HG02981 (cell line): Measurements from ENCODE around the gene FAM136A.
A peak's percentile ranks its signal among the peaks of the same experiment; 100 is the strongest.
"Not testable (repeated sequence)": the region's sequence is repeated elsewhere in the genome, so short reads cannot be mapped to it uniquely, and the experiment has no call there.

Experiments
- ATAC-seq: cut with Tn5 transposase; IDR thresholded peaks from one replicate; pipeline ENCODE4 v1.9.1; 2021; ENCODE audit warnings: mild to moderate bottlenecking, moderate library complexity; ENCODE audit not compliant: unreplicated experiment

FAM136A gene

DNA sequence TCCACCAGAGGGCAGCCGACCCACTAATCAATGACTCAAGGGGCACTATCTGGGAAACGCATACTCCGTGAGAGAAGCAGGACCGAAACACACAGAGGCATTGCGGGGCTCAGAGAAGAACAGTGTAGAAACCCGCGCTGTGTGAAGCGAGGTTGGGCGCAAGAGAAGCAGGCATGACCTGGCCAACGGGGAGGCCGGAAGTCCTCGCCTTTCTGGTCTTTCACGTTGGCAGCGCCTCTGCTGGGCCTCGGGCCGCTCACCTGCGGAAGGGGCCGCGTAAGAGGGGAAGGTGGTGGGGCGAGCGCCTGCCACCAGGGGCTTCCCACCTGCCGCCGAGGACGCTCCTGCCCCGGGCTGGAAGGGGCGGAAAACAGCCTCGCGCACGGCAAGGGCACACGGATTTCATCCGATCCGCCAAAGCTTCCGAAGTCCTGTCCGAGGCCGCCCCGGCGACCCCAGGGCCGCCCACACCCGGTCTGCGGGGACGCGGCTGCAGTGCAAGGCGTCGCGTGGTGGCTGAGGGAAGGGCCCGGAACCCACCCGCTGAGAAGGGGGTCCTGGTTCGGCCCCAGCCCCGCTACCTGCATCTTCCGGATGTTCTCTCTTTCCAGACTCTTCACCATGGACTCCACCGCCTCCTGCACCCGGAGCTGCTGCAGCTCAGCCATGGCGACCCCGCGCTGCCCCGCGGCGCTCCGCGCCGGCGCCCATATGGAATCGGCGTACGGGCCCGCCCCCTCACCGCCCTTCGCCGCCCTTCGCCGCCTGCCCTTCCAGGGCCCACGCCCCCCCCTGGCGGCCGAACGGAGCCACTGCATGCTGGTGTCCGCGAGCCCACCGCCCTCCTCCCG lies at the start of gene FAM136A:
FAM136A (minus strand) TSS at position 724 of the 851 bp plus-strand sequence; CDS start at position 668, 56 bp downstream.
- ATAC-seq: peak; percentile 74

DNA sequence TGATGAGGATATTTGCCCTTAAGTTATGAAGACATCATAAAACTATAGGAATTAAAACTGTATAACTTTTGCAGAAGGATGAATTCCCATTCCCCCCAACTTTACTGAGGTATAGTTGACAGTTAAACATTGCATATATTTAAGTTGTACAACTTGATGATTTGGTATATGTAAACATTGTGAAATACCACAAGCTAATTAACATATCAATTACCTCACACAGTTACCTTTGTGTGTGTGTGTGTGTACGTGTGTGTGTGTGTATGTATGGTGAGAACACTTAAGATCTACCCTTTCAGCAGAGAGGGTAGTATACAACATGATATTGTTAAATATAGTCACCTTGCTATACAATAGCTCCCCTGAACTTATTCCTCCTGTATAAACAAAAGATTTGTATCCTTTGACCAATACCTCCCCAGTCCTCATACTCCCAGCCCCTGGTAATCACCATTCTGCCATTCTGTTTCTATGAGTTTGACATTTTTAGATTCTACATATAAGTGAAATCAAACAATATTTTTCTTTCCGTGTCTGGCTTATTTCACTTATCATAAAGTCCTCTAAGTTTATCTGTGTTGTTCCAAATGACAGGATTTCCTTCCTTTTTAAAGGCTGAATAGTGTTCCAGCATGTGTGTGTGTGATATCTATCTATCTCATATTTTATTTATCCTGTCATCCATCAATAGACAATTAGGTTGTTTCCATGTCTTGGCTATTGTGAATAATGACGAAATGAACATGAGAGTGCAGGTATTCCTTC lies 48.2 kb upstream of the FAM136A start:
- no peak for ATAC-seq

DNA sequence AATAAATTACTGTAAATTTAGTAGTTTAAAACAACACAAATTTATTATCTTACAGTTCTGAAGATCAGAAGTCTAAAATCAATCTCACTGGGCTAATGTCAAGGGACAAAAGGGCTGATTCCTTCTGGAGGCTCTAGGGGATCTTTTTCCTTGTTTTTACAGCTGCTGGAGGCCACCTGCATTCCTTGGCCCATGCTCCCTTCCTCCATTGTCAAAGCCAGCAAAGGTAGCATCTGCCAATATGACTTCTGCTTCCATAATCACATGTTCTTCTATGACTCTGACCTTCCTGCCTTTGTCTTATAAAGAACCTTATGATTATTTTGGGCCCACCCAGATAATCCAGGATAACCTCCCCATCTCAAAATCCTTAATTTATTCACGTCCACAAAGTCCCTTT lies 46.0 kb upstream of the FAM136A start:
- ATAC-seq: no peak

DNA sequence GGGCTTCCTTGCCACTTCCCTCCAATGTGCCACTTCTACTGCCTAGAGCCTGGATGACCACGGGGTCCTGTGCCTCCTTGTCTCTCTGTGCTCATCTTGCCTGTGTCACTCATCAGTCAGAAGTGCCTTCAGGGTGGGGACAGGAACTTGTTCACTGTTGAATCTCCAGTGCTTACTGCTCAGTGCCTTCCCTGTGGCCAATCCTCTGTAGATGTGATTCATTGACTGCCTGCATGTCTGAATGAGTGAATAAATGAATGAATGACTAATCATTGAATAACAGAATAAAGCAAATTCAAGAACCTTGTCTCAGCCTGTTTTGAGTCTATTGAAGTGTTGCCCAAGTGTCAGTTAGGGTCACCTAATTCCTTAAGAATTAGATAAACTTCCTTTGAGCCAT lies 42.3 kb upstream of the FAM136A start:
- no peak for ATAC-seq

DNA sequence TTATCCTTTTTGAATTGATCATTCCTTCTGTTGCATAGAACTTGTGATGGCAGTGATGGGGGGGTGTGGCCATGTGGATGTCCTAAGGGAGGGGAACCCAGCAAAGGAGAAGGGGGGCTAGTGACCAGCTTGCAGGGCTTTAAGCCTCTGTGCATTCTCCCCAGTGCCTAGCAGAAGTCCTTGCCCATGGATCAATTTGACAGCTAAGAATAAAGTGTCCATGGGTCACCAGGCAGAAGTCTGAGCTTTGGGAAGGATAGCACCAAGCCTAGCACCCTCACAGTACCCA lies 39.6 kb upstream of the FAM136A start:
- ATAC-seq: no peak

DNA sequence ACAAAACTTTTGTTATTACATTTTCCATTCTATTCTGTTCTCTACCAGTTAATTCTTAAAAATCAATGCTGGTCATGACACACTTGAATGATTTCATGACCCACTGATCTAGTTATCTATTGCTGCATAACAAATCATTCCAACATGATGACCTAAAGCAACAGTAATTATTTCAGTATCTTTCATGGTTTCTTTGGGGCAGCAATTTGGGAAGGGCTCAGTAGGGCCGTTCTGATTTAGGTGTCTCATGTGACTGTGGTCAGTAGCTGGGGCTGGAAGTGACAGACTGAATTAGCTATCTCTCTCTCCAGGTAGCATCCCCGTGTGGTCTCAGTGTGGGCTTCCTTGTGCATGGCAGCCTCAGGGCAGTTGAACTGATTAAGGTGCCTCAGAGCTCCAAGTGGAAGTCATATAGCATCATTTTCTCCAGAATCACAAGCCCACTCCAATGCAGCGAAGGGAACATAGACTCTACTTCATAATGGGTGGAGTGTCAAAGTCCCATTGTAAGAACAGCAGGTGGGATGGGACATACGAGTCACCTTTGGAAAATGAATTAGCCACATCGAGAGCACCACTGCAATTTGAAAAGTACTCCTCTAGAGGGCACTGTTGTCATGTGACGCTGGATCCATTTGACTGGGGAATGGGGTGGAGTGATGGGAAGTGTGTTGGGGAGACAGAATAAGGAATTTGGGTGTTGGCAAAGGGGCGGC lies 39.1 kb upstream of the FAM136A start:
- ATAC-seq: no peak

DNA sequence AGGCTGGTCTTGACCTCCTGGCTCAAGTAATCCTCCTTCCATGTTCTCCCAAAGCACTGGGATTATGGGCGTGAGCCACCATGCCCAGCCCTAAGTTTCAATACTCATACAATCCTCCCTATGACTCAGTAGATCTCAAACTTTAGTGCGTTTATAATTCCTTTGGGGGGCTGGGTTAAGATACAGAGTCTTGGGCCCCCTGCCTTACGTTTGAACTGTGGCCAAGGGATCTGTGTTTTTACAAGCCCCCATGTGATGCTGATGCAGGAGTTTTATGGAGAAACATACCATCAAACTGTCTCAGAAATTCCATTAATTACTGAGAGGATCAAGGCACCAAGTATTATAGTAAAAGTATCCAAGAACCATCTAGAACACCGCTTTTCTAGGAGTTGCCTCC lies 38.2 kb upstream of the FAM136A start:
- no peak for ATAC-seq

DNA sequence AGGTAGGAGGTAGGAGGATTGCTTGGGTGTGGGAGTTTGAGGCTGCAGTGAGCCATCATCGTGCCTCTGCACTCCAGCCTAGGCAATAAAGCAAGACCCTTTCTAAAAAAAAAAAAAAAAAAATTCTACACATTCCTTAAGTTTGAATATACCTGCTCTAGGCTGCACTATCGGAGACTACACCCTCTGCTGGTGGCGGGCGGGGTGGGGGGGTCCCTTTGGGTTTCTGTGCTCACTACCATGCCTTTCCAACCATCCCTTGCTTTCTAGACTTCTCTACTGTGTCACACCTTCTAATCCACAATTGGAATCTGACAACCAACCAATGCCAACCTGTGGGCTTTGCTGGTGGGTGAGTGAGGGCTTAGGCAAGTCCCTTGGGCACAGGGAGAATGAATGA lies 34.7 kb upstream of the FAM136A start:
- ATAC-seq: no peak

DNA sequence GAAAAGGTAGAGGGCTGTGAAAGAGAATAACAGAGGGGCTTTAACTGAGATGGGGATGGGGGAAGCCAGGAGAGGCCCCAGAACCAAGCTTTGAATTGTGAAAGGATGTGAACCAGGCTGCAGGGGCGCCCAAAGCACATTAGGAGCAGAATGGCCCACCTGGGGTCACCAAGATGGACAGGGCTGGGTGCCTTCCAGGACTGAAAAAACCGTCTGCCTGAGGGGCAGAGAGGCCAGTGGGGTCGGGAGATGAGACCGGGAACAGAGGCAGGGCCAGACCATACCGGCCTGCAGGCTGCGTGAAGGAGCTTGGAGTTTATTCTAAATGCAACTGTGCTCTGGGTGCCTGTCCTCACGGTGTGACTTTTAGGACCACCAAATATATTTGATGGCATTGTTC lies 29.1 kb upstream of the FAM136A start:
- no peak for ATAC-seq

DNA sequence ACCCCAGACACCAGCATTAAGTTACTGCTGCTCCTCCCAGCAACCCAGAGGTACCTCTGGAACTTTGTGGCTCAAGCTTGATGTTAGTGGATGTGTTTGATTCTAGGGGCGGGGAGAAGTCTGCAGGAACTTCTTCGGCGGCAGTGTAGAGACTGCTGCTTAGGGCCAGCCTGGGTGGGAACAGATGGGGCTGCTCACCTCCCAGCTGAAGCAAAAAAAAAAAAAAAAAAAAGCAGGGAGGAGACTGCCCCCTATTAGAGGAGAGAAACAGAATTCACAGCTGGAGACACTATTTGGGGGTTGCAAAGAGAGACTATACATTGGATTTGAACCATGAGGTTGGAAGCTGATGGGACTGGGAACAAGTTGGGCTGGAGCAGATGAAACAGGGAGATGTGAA lies 28.6 kb upstream of the FAM136A start:
- no peak for ATAC-seq

DNA sequence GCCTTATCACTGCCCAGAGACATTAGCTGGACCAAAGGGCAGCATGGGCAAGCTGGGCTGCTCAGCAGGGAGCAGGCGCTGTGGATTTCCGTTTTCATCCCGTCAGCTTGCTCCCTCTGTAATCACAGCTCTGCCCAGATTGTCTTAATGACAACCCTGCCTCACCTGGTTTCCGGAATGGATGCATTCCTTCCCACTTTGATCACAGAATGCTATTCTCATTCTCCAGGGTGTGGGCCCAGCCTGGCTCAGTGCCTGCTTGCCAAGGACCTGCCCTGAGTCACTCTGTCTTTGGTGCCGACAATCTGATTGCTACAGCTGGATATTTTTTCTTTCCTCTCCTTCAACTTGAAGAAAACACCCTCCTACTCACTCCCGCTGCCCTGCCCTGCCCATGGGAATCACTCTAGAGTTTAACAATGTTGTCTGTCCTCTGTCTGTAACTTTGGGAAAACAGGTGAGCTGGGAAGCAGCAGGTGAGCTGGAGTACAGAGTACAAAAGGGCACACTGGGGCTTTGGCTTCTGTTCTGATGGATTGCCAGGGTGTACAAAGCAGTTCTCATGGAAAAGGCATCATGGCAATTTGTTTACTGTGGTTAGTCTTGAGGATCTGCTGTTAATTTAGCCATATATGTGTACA lies 27.2 kb upstream of the FAM136A start:
- ATAC-seq: no peak

DNA sequence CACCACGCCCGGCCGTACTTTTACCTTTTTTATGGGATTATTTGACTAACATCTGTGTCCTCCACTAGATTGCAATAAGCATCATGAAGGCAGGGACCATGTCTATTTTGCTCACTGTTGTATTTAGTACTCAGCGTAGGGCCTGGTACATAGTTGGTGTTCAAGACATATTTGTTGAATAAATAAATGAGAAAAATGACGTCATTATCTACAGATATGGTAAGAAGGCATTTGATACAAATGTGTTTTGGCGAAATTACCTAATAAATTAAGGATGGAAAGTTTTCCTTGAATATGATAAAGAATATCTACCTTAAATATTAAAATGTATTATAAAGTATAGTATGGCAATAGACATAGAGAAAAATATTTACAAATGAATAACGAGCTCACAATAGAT lies 24.0 kb upstream of the FAM136A start:
- ATAC-seq: no peak

DNA sequence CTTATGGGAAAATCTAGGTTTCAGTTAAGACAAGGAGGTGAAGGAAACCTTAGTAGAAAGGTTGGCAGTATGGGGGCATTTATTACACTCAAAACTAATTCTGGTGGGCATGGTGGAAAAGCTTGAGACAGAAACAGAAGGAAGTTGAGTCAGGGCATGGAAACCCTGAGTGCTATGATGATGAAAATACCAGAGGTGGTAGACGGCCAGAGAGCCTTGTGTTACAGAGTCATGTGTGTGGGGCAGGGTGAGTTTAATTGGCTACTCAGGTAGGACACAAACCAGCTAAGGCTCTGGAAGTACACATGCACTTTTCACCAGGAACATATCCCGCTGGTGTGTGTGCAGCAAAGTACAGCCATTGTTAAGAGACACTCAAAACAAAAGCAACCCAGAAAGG lies 20.7 kb upstream of the FAM136A start:
- no peak for ATAC-seq

DNA sequence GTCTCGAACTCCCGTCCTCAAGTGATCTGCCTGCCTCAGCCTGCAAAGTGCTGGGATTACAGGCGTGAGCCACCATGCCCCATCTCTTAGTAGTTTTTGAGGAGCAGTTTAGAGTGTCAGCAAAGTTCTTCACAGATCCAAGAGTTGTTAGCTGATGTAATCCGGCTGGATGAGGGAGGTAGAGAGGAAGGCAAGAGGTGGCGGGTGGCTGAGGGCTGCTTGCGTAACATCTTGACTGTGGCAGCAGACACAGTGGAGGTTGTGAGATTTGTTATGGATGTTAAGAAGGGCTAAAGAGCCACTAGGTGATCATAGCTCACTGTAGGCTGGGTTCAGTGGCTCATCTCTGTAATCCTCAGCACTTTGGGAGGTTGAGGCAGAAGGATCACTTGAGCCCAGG lies 19.5 kb upstream of the FAM136A start:
- ATAC-seq: no peak

DNA sequence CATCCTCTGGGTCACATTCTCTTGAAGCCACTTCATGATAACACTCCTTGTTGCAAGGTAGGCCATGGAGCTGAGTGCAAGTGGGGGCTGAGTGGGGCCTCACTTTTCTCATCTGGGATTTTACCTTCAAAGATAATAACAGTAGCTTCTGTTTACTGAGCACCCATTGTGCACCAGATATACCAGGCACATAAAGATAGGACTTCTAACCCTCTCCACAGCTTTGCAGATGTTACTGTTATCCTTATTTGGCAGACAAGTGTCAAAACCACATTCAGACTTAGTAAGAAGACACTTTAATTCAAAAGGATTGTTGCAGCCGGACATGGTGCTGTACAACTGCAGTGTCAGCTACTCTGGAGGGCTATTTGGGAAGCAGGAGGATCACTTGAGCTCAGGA lies 12.8 kb upstream of the FAM136A start:
- no peak for ATAC-seq

DNA sequence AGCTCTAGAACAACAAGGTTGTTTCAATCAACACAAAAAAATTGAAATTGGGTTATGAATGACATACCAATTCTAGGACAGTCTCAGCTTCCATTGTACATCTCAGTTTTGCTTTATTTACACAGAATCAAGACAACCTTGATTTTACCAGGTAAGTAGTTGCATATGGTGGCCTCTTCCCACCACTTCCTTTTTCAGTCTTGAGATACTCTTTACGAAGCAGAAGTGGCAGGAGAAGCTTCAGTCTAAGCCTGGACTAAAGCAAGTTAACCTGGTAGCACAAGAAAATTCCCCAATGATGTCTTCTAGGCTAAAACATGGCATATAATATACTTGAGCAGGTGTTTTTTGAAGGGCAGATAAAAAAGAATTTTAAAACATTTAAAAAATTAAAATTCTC lies 10.7 kb upstream of the FAM136A start:
- ATAC-seq: no peak

DNA sequence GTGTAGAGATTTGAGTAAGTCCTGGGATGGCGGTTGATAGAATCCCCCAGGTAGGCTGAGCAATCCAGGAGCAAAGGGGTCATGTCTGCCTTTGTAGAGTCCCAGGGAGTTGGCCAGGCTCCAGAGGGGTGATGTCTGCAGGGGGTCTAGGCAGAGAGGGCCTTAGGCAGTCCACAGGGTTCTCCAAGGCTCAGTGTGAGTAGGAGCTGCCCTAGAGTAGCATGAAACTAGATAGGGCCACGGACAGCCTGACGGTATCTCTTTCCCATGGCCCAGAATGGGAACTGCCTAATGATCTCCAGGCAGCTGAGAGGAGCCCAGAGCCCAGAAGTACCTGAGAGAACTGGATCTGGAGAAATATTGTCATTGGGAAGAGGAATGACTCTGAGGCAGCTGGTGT lies 9.0 kb upstream of the FAM136A start:
- ATAC-seq: no peak

DNA sequence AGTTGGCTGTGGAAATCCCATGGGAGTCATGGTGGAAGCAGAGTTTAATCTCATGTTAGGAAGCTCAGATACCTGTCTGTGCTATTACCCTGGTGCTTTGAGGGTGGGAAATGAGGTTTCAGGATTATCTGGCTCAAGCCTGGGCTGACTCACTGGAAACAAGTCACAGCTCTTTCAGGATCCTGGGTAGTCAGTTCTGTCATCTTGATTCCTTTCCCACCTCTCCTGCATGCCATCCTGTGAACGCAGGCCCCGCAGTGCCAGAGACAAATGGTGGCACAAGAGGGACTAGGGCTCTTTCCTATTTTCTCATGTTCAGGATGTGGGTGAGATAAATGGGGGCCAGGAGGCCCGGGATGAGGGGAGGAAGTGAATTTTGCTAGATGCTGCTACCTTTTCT lies 3.7 kb upstream of the FAM136A start:
- ATAC-seq: no peak

DNA sequence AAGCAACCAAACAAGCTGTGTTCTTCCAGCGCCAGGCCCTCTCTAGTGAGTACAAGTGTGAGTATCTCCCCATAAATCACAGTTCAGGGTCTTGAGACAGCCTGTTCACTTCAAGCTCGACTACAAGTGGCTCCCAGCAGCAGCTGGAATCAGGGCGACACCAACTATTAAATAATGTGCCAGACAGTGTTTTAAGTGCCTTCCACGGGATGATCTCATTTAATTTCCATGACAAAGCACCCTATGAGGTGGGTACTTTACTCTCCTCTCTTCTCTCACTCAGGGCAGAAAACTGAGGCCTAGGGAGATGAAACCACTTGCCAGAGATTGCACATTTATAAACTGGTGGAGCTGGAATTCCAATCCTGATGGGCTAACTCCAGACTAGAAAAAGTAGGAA lies 2.6 kb upstream of the FAM136A start:
- ATAC-seq: no peak

DNA sequence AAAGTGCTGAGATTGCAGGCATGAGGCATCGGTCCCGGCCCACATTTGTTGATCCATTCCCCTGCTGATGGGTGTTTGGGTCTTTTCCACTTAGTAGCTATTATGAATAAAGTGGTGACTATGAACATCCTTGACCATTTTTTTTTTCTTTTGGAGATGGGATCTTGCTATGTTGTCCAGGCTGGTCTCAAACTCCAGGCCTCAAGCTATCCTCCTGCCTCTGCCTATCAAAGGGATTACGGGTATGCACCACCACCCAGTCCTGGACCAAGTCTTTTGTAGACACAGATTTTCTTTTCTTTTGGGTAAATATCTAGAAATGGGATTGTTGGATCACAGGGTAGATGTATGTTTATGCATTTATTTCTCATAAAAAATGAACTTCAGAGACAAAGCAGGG lies 1.3 kb upstream of the FAM136A start:
- no peak for ATAC-seq

DNA sequence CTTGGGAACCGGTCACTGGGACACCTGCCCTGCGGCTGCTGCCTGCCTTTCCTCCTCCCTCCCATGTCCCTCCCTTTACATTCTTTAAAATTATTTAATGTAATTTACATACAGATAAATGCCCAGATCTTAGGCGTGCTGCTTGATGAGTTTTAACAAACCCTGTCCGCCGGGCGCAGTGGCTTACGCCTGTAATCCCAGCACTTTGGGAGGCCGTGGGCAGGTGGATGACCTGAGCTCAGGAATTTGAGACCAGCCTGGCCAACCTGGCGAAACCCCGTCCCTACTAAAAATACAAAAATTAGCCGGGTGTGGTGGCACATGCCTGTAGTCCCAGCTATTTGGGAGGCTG lies 304 bp upstream of the FAM136A start:
- not testable (repeated sequence) for ATAC-seq
